Uterus (tissue), 2 donors: Measurements from ENCODE around the gene CDYL.

Experiments
- CTCF ChIP-seq, 4 experiments: fragments of 200-600 bp in 2 of 4; fragments of 450-650 bp in 2 of 4; sonication (generic) in 2 of 4; IDR thresholded peaks; one replicate each; pipeline ENCODE4 v1.5.1; 2016 to 2019; ENCODE audit warnings: antibody characterized with exemption in 4 of 4, mild to moderate bottlenecking in 2 of 4, moderate library complexity in 1 of 4
- POLR2A ChIP-seq, 2 donors: fragments of 450-650 bp; IDR thresholded peaks; one replicate each; pipeline ENCODE4 v1.6.1; 2016; ENCODE audit warnings: antibody characterized with exemption in 2 of 2, mild to moderate bottlenecking in 1 of 2, moderate library complexity in 1 of 2

- TF ChIP-seq POLR2A (IDR thresholded peaks at IDR 0.05) (no peak), CTCF (IDR thresholded peaks at IDR 0.05) (no peak)
Measured at GRCh38 chr6:4942673-4943009, 166.4 kb downstream of the CDYL start.
